Measurements from ENCODE around the gene DDX10. TPM values are rescaled to one million over a fixed set of nuclear protein-coding genes. Genes with fewer than 3 reads are reported as not detected.
A peak's percentile ranks its signal among the peaks of the same experiment; 100 is the strongest.

DDX10 gene
- total RNA-seq, 1 donor: 20.3 TPM

GRCh38 chr11:108669711-108670110 lies 4.8 kb downstream of the DDX10 start:
- TF ChIP-seq, protein P1, sequence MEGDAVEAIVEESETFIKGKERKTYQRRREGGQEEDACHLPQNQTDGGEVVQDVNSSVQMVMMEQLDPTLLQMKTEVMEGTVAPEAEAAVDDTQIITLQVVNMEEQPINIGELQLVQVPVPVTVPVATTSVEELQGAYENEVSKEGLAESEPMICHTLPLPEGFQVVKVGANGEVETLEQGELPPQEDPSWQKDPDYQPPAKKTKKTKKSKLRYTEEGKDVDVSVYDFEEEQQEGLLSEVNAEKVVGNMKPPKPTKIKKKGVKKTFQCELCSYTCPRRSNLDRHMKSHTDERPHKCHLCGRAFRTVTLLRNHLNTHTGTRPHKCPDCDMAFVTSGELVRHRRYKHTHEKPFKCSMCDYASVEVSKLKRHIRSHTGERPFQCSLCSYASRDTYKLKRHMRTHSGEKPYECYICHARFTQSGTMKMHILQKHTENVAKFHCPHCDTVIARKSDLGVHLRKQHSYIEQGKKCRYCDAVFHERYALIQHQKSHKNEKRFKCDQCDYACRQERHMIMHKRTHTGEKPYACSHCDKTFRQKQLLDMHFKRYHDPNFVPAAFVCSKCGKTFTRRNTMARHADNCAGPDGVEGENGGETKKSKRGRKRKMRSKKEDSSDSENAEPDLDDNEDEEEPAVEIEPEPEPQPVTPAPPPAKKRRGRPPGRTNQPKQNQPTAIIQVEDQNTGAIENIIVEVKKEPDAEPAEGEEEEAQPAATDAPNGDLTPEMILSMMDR (IDR thresholded peaks at IDR 0.05; ENCODE audit: insufficient read depth, low read depth, low read length): no peak
- no peak overlapping the region for H3K4me3 ChIP-seq (ENCODE audit: low read depth, low read length)
- no peak for DNase-seq (ENCODE audit: low read depth)

DNA sequence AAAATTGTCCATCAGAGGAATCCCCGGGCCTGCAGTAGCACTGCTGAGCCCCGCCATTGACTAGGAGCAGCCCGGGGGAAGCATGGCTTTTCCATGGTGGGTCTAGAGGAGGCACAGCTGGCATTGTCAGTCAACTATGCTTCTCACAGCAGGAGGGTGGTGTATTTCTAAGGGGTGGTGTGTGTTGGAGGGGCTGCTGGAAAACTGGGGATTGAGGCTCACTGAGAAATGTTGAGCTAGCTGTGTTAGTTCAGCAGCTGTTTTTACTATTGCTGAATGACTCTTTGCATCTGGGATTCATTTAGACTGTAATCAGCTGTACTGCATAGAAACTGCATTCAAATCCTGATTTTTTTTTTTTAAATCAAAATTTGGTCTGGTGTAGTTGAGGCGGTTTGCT lies 5.6 kb downstream of the DDX10 start:
- no peak overlapping the region for H3K4me3 ChIP-seq (ENCODE audit: low read depth, low read length)
- no peak for DNase-seq (ENCODE audit: low read depth)

GRCh38 chr11:108672113-108672512 lies 7.2 kb downstream of the DDX10 start:
- DNase-seq (ENCODE audit: low read depth): peak; percentile 82
- H3K4me3 ChIP-seq (ENCODE audit: low read depth, low read length): peak overlapping the region; percentile 12
- TF ChIP-seq, protein P1 (IDR thresholded peaks at IDR 0.05; ENCODE audit: insufficient read depth, low read depth, low read length): no peak

More for the DNA sequence above, 5.6 kb downstream of the DDX10 start:
- TF ChIP-seq, protein P1 (IDR thresholded peaks at IDR 0.05; ENCODE audit: insufficient read depth, low read depth, low read length): no peak

GRCh38 chr11:108672786-108673185 lies 7.9 kb downstream of the DDX10 start:
- TF ChIP-seq, protein P1 (IDR thresholded peaks at IDR 0.05; ENCODE audit: insufficient read depth, low read depth, low read length): no peak
- H3K4me3 ChIP-seq (ENCODE audit: low read depth, low read length): no peak overlapping the region
- DNase-seq (ENCODE audit: low read depth): no peak

DNA sequence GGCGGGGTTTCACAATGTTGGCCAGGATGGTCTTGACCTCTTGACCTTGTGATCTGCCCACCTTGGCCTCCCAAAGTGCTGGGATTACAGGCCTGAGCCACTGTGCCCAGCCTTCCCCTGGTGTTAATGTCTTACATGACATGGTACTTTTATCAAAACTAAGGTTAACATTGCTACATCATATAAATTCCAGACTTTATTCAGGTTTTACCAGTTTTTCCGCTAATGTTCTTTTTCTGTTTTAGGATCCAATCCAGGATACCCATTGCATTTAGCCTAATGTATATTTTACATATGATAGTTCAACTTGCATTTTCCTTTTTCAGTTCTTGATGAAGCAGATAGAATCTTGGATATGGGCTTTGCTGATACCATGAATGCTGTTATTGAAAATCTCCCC lies 14.2 kb downstream of the DDX10 start:
- H3K4me3 ChIP-seq (ENCODE audit: low read depth, low read length): no peak overlapping the region
- no peak for DNase-seq (ENCODE audit: low read depth)
- TF ChIP-seq, protein P1 (IDR thresholded peaks at IDR 0.05; ENCODE audit: insufficient read depth, low read depth, low read length): no peak

GRCh38 chr11:108680271-108680670 lies 15.4 kb downstream of the DDX10 start:
- DNase-seq (ENCODE audit: low read depth): peak; percentile 11

More at GRCh38 chr11:108680271-108680670, 15.4 kb downstream of the DDX10 start:
- TF ChIP-seq, protein P1 (IDR thresholded peaks at IDR 0.05; ENCODE audit: insufficient read depth, low read depth, low read length): no peak
- H3K4me3 ChIP-seq (ENCODE audit: low read depth, low read length): no peak overlapping the region
